Liver (tissue), 9 donors: Measurements from ENCODE around the gene SGO2. TPM values are rescaled to one million over a fixed set of nuclear protein-coding genes. Genes with fewer than 3 reads are reported as not detected.

Source experiments
- DNase-seq: peaks from one replicate; pipeline ENCODE4 v3.0.0-alpha.2; 2017; ENCODE audit warnings: low spot score
- H3K27ac ChIP-seq, 2 donors: one replicate each; pipeline ENCODE4 v1.7.0; 2013; ENCODE audit warnings: inconsistent platforms in 2 of 2, low read length in 2 of 2, control low read depth in 1 of 2, low read depth in 1 of 2, mild to moderate bottlenecking in 1 of 2
- H3K27me3 ChIP-seq, 4 donors: one replicate each; pipeline versions ENCODE4 v1.6.1 to v1.7.0; 2013; ENCODE audit warnings: low read length in 3 of 4, inconsistent platforms in 1 of 4, mild to moderate bottlenecking in 1 of 4, moderate library complexity in 1 of 4; ENCODE audit not compliant: control insufficient read depth in 4 of 4, insufficient read depth in 4 of 4
- H3K36me3 ChIP-seq, 4 donors: one replicate each; pipeline versions ENCODE4 v1.6.1 to v1.7.0; 2013; ENCODE audit warnings: low read length in 3 of 4, mild to moderate bottlenecking in 3 of 4, low read depth in 1 of 4, moderate library complexity in 1 of 4; ENCODE audit not compliant: control insufficient read depth in 4 of 4, insufficient read depth in 3 of 4
- H3K4me1 ChIP-seq, 4 donors: one replicate each; pipeline versions ENCODE4 v1.6.1 to v1.7.0; 2013; ENCODE audit warnings: low read length in 3 of 4, mild to moderate bottlenecking in 3 of 4, moderate library complexity in 1 of 4; ENCODE audit not compliant: control insufficient read depth in 4 of 4, insufficient read depth in 4 of 4
- H3K4me3 ChIP-seq, 3 donors: one replicate each; pipeline versions ENCODE4 v1.6.1 to v1.7.0; 2013; ENCODE audit warnings: low read length in 3 of 3, control low read depth in 1 of 3, low read depth in 1 of 3, mild to moderate bottlenecking in 1 of 3
- H3K9ac ChIP-seq, 2 donors: one replicate each; pipeline ENCODE4 v1.7.0; 2013; ENCODE audit warnings: low read length in 2 of 2, mild to moderate bottlenecking in 2 of 2, moderate library complexity in 2 of 2, control low read depth in 1 of 2, low read depth in 1 of 2
- H3K9me3 ChIP-seq, 4 donors: one replicate each; pipeline versions ENCODE4 v1.6.1 to v1.7.0; 2013; ENCODE audit warnings: low read length in 3 of 4; ENCODE audit not compliant: control insufficient read depth in 4 of 4
- EGR1 ChIP-seq, 2 donors: IDR thresholded peaks; 2 replicates each; pipeline ENCODE4 v1.6.1; 2016 to 2018; ENCODE audit warnings: antibody characterized with exemption in 2 of 2, low read depth in 2 of 2
- FOXA1 ChIP-seq: IDR thresholded peaks from 2 replicates; pipeline ENCODE4 v1.6.1; 2016; ENCODE audit warnings: antibody characterized with exemption
- FOXA2 ChIP-seq: IDR thresholded peaks from 2 replicates; pipeline ENCODE4 v1.6.1; 2016; ENCODE audit warnings: antibody characterized with exemption
- GABPA ChIP-seq, 2 donors: IDR thresholded peaks in 1 of 2; conservative IDR thresholded peaks in 1 of 2; 2 replicates each; pipeline ENCODE4 v1.6.1; 2016; ENCODE audit warnings: antibody characterized with exemption in 2 of 2, mild to moderate bottlenecking in 1 of 2, moderate library complexity in 1 of 2
- HNF4A ChIP-seq, 2 donors: conservative IDR thresholded peaks; 2 replicates each; pipeline ENCODE4 v1.6.1; 2016; ENCODE audit warnings: antibody characterized with exemption in 2 of 2, mild to moderate bottlenecking in 2 of 2
- HNF4G ChIP-seq: IDR thresholded peaks from 2 replicates; pipeline ENCODE4 v1.6.1; 2016; ENCODE audit warnings: antibody characterized with exemption
- JUND ChIP-seq, 2 donors: IDR thresholded peaks; 2 replicates each; pipeline ENCODE4 v1.6.1; 2016; ENCODE audit warnings: antibody characterized with exemption in 2 of 2
- NR2F2 ChIP-seq: IDR thresholded peaks from 2 replicates; pipeline ENCODE4 v1.6.1; 2016; ENCODE audit warnings: antibody characterized with exemption
- RAD21 ChIP-seq, 2 donors: IDR thresholded peaks; 2 replicates each; pipeline ENCODE4 v1.6.1; 2016; ENCODE audit warnings: antibody characterized with exemption in 2 of 2, mild to moderate bottlenecking in 2 of 2
- RXRA ChIP-seq, 2 donors: IDR thresholded peaks; 2 replicates each; pipeline ENCODE4 v1.6.1; 2017 to 2018; ENCODE audit warnings: antibody characterized with exemption in 2 of 2, mild to moderate bottlenecking in 1 of 2
- SP1 ChIP-seq: IDR thresholded peaks from 2 replicates; pipeline ENCODE4 v1.6.1; 2018; ENCODE audit warnings: antibody characterized with exemption, mild to moderate bottlenecking
- TAF1 ChIP-seq: conservative IDR thresholded peaks from 2 replicates; pipeline ENCODE4 v1.6.1; 2016; ENCODE audit warnings: antibody characterized with exemption, mild to moderate bottlenecking
- YY1 ChIP-seq: IDR thresholded peaks from 2 replicates; pipeline ENCODE4 v1.6.1; 2016; ENCODE audit warnings: antibody characterized with exemption, mild to moderate bottlenecking
- WGBS: extraction: QIAGEN DNeasy Blood & Tissue Kit; methylation state at CpG from one replicate; pipeline ENCODE4 v1.1.7; 2013; 5-methylcytosine and 5-hydroxymethylcytosine counted together
- polyA plus RNA-seq, 2 donors: library from polyadenylated mRNA; stranded (reverse) in 1 of 2; unstranded in 1 of 2; fragments of 200-250 nt in 1 of 2; fragments of >200 nt in 1 of 2; fragmentation: Nextera tagmentation in 1 of 2; extraction: Ambion mirVana in 1 of 2; gene quantifications; one replicate each; pipeline versions ENCODE4 v1.2.1 to v1.2.3, GENCODE V29; 2013 to 2015
- total RNA-seq, 2 donors: library from RNA; depleted of rRNA; stranded (reverse); fragments of >200 nt; gene quantifications; one replicate each; pipeline ENCODE4 v1.2.3, GENCODE V29; 2014
- TF ChIP-seq, protein P1 (sequence below): IDR thresholded peaks from 2 replicates; pipeline ENCODE4 v1.6.1; 2016; ENCODE audit warnings: antibody characterized with exemption
- TF ChIP-seq, protein P2 (sequence below): IDR thresholded peaks from 2 replicates; pipeline ENCODE4 v1.6.1; 2016; ENCODE audit warnings: antibody characterized with exemption, mild to moderate bottlenecking
- TF ChIP-seq, protein P3 (sequence below): fragments of 150-350 bp; IDR thresholded peaks from 2 replicates; pipeline ENCODE4 v1.5.1; 2017; ENCODE audit warnings: improper control_type of control experiment, low read depth, low read length; ENCODE audit not compliant: missing input control
- TF ChIP-seq, protein P4 (sequence below): IDR thresholded peaks from 2 replicates; pipeline ENCODE4 v1.6.1; 2016; ENCODE audit warnings: antibody characterized with exemption
- TF ChIP-seq, protein P5 (sequence below): IDR thresholded peaks from 2 replicates; pipeline ENCODE4 v1.6.1; 2016; ENCODE audit warnings: antibody characterized with exemption
- donor health status: healthy.
- donor health status: healthy.
- donor health status: healthy.
- donor health status: healthy.
- donor health status: healthy.

Gene SGO2
- total and polyA plus RNA-seq, 4 donors, result 0.58 to 14.9 (median 0.77) TPM

DNA sequence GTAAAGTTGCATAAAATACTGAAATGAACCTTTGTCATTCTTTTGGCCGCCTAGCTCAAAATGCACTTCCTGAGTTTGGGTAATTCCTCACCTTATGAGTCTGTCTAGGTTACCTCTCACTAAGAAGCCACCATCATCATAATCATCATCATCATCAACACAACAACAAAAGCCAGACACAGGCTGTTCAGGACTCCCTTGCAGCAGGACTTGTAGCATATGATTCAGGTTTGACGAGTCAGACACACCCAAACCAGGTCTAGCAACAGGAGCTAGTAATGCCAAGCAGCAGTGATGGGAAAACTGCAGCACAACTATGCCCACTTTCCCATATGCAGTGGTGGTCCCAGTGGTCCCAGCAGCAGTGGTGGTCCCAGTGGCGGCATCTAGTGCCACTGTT is 2.8 kb upstream of the SGO2 start:
- H3K36me3 ChIP-seq, result no peaks in the 10 kb centered on the region
- no peaks in the 10 kb centered on the region for H3K27me3 ChIP-seq
- no peak for DNase-seq
- no peaks in the 10 kb centered on the region for H3K9me3 ChIP-seq
- H3K9ac ChIP-seq, result no peak overlapping the region
- peaks cover 0 to 17% (median 10%) of the 10 kb centered on the region in 4 donors for H3K4me1 ChIP-seq
- H3K4me3 ChIP-seq, result no peak overlapping the region
- no peak overlapping the region for H3K27ac ChIP-seq
- TF ChIP-seq, protein P1, sequence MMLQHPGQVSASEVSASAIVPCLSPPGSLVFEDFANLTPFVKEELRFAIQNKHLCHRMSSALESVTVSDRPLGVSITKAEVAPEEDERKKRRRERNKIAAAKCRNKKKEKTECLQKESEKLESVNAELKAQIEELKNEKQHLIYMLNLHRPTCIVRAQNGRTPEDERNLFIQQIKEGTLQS, result no peak
- TF ChIP-seq HNF4G (no peak), FOXA1 (no peak), GABPA (IDR thresholded peaks at IDR 0.05 in 1 of 2, conservative IDR thresholded peaks at IDR 0.05 in 1 of 2) (no peak), JUND (IDR thresholded peaks at IDR 0.05) (no peak), EGR1 (IDR thresholded peaks at IDR 0.05; ENCODE audit: low read depth in 2 of 2) (no peak), HNF4A (conservative IDR thresholded peaks at IDR 0.05) (no peak)
- WGBS, result 80% methylated on average over 3 of the region's 3 CpGs

DNA sequence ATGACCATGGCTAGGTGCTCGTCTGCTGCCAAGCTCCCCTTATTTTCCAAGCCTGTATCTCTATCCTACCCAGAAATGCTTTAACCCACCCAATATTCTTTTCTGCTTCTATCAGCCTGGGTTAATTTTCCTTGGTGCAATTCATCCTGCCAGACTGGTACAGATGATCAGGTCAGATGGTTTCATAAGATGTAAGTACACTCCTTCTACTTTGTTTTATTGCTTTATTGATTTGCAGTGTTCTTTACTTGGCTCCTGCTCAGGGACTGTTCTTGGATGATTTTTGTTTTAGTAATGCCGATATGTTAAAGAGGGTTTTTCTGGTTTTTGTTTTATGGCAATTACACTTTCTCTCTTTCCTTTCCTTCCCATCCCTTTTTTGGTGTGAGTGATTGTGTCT is 2.4 kb upstream of the SGO2 start:
- H3K9ac ChIP-seq, result no peak overlapping the region
- H3K4me1 ChIP-seq, result peaks cover 0 to 17% (median 10%) of the 10 kb centered on the region in 4 donors
- TF ChIP-seq YY1, result no peak
- no peak for TF ChIP-seq GABPA (IDR thresholded peaks at IDR 0.05 in 1 of 2, conservative IDR thresholded peaks at IDR 0.05 in 1 of 2)
- TF ChIP-seq, protein P1, result no peak
- TF ChIP-seq SP1, result no peak
- TF ChIP-seq, protein P2, sequence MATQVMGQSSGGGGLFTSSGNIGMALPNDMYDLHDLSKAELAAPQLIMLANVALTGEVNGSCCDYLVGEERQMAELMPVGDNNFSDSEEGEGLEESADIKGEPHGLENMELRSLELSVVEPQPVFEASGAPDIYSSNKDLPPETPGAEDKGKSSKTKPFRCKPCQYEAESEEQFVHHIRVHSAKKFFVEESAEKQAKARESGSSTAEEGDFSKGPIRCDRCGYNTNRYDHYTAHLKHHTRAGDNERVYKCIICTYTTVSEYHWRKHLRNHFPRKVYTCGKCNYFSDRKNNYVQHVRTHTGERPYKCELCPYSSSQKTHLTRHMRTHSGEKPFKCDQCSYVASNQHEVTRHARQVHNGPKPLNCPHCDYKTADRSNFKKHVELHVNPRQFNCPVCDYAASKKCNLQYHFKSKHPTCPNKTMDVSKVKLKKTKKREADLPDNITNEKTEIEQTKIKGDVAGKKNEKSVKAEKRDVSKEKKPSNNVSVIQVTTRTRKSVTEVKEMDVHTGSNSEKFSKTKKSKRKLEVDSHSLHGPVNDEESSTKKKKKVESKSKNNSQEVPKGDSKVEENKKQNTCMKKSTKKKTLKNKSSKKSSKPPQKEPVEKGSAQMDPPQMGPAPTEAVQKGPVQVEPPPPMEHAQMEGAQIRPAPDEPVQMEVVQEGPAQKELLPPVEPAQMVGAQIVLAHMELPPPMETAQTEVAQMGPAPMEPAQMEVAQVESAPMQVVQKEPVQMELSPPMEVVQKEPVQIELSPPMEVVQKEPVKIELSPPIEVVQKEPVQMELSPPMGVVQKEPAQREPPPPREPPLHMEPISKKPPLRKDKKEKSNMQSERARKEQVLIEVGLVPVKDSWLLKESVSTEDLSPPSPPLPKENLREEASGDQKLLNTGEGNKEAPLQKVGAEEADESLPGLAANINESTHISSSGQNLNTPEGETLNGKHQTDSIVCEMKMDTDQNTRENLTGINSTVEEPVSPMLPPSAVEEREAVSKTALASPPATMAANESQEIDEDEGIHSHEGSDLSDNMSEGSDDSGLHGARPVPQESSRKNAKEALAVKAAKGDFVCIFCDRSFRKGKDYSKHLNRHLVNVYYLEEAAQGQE, result no peak
- TF ChIP-seq FOXA2, result no peak
- TF ChIP-seq JUND (IDR thresholded peaks at IDR 0.05), result no peak
- no peak for TF ChIP-seq TAF1
- no peak for TF ChIP-seq NR2F2
- TF ChIP-seq, protein P3, sequence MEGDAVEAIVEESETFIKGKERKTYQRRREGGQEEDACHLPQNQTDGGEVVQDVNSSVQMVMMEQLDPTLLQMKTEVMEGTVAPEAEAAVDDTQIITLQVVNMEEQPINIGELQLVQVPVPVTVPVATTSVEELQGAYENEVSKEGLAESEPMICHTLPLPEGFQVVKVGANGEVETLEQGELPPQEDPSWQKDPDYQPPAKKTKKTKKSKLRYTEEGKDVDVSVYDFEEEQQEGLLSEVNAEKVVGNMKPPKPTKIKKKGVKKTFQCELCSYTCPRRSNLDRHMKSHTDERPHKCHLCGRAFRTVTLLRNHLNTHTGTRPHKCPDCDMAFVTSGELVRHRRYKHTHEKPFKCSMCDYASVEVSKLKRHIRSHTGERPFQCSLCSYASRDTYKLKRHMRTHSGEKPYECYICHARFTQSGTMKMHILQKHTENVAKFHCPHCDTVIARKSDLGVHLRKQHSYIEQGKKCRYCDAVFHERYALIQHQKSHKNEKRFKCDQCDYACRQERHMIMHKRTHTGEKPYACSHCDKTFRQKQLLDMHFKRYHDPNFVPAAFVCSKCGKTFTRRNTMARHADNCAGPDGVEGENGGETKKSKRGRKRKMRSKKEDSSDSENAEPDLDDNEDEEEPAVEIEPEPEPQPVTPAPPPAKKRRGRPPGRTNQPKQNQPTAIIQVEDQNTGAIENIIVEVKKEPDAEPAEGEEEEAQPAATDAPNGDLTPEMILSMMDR, result no peak
- TF ChIP-seq, protein P4, sequence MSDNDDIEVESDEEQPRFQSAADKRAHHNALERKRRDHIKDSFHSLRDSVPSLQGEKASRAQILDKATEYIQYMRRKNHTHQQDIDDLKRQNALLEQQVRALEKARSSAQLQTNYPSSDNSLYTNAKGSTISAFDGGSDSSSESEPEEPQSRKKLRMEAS, result no peak
- no peak for TF ChIP-seq EGR1 (IDR thresholded peaks at IDR 0.05; ENCODE audit: low read depth in 2 of 2)
- TF ChIP-seq RXRA (IDR thresholded peaks at IDR 0.05), result no peak
- TF ChIP-seq, protein P5, sequence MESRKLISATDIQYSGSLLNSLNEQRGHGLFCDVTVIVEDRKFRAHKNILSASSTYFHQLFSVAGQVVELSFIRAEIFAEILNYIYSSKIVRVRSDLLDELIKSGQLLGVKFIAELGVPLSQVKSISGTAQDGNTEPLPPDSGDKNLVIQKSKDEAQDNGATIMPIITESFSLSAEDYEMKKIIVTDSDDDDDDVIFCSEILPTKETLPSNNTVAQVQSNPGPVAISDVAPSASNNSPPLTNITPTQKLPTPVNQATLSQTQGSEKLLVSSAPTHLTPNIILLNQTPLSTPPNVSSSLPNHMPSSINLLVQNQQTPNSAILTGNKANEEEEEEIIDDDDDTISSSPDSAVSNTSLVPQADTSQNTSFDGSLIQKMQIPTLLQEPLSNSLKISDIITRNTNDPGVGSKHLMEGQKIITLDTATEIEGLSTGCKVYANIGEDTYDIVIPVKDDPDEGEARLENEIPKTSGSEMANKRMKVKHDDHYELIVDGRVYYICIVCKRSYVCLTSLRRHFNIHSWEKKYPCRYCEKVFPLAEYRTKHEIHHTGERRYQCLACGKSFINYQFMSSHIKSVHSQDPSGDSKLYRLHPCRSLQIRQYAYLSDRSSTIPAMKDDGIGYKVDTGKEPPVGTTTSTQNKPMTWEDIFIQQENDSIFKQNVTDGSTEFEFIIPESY, result no peak
- TF ChIP-seq HNF4A (conservative IDR thresholded peaks at IDR 0.05), result no peak
- TF ChIP-seq RAD21 (IDR thresholded peaks at IDR 0.05), result no peak
- TF ChIP-seq FOXA1, result no peak
- no peak for TF ChIP-seq HNF4G
- DNase-seq, result no peak
- H3K36me3 ChIP-seq, result no peaks in the 10 kb centered on the region
- no peaks in the 10 kb centered on the region for H3K27me3 ChIP-seq
- H3K4me3 ChIP-seq, result no peak overlapping the region
- 82% methylated on average over 2 of the region's 2 CpGs for WGBS
- no peak overlapping the region for H3K27ac ChIP-seq
- no peaks in the 10 kb centered on the region for H3K9me3 ChIP-seq
